ENCODE data around the gene MROH8. TPM values are rescaled to one million over a fixed set of nuclear protein-coding genes. Genes with fewer than 3 reads are reported as not detected.
A peak's percentile ranks its signal among the peaks of the same experiment; 100 is the strongest.

The MROH8 gene
- total and polyA plus RNA-seq, 3 experiments from 2014 or later: 1.6 to 3.0 (median 2.6) TPM

- H3K36me3 ChIP-seq (ENCODE audit: insufficient read depth, low read length): peaks cover 16% of the 10 kb centered on the region
- peak overlapping the region; percentile 95 to 100 (median 98) for H3K27ac Mint-ChIP-seq
- peaks cover 34% of the 10 kb centered on the region for H3K4me1 ChIP-seq (ENCODE audit: insufficient read depth, low read length)
- H3K27ac ChIP-seq (ENCODE audit: low read depth, low read length): peak overlapping the region; percentile 90
- DNase-seq: peak in 1 of 5 donors; percentile 9
- H3K4me1 Mint-ChIP-seq: peaks cover 45 to 57% (median 55%) of the 10 kb centered on the region in 3 donors
- peaks cover 0 to 40% (median 3%) of the 10 kb centered on the region in 3 donors for H3K36me3 Mint-ChIP-seq
- H3K4me3 ChIP-seq (ENCODE audit: low read length): peak overlapping the region; percentile 83
- no peaks in the 10 kb centered on the region for H3K27me3 Mint-ChIP-seq
- H3K9me3 ChIP-seq (ENCODE audit: low read length): no peaks in the 10 kb centered on the region
- POLR2A ChIA-PET: interaction anchor here (1.1 to 1.6 kb wide), 4 partner anchors 10 to 348 kb away, joined by 6 to 9 read pairs (median 8); partner anchors contain the start of genes BLCAP and RBL1
- CTCF ChIA-PET: interaction anchor here (1.0 to 3.8 kb wide), 6 partner anchors 11 to 172 kb away, joined by 4 to 51 read pairs (median 7); partner anchors contain the start of gene RBL1
- H3K27me3 ChIP-seq (ENCODE audit: insufficient read depth, low read length, poor library complexity, severe bottlenecking): no peaks in the 10 kb centered on the region
- H3K4me3 Mint-ChIP-seq: peak overlapping the region; percentile 95 to 99 (median 99)
- H3K9me3 Mint-ChIP-seq: no peaks in the 10 kb centered on the region
Measured at GRCh38 chr20:37179683-37180524, 556 bp upstream of the MROH8 start.

DNA sequence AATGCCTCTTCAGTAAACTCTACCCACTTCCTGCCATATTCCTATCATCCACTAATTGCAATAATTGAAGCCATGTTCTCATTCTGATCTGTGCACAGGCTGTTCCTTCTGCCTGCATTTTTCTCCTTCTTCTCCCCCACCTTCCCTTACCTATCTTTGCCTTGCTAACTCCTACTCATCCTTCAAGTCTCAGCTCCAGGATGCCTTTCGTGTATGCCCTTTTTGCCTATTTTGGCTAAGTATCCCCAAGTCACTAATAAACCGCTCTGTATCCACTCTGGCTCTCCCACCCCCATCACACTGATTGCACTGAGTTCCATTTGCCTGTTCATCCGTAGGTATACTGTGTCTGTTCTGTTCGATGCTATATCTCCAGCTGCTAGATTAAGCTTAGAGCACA is 6.5 kb downstream of the MROH8 start:
- H3K36me3 Mint-ChIP-seq: peaks cover 2 to 9% (median 7%) of the 10 kb centered on the region in 3 donors
- H3K27ac Mint-ChIP-seq: no peak overlapping the region
- POLR2A ChIA-PET: no interaction called here
- DNase-seq: no peak
- H3K27ac ChIP-seq (ENCODE audit: low read depth, low read length): no peak overlapping the region
- no peak overlapping the region for H3K4me3 ChIP-seq (ENCODE audit: low read length)
- H3K36me3 ChIP-seq (ENCODE audit: insufficient read depth, low read length): no peaks in the 10 kb centered on the region
- peaks cover 0 to under 1% (median 0%) of the 10 kb centered on the region in 5 donors for H3K9me3 Mint-ChIP-seq
- CTCF ChIA-PET: interaction anchor here (1.2 kb wide), 1 partner anchor 19 kb away, joined by 3 read pairs; no protein-coding TSS in a partner anchor
- no peaks in the 10 kb centered on the region for H3K27me3 ChIP-seq (ENCODE audit: insufficient read depth, low read length, poor library complexity, severe bottlenecking)
- peaks cover 0 to 1% (median under 1%) of the 10 kb centered on the region in 3 donors for H3K4me1 Mint-ChIP-seq
- no peaks in the 10 kb centered on the region for H3K27me3 Mint-ChIP-seq
- H3K9me3 ChIP-seq (ENCODE audit: low read length): no peaks in the 10 kb centered on the region
- peaks cover 2% of the 10 kb centered on the region for H3K4me1 ChIP-seq (ENCODE audit: insufficient read depth, low read length)
- H3K4me3 Mint-ChIP-seq: no peak overlapping the region

DNA sequence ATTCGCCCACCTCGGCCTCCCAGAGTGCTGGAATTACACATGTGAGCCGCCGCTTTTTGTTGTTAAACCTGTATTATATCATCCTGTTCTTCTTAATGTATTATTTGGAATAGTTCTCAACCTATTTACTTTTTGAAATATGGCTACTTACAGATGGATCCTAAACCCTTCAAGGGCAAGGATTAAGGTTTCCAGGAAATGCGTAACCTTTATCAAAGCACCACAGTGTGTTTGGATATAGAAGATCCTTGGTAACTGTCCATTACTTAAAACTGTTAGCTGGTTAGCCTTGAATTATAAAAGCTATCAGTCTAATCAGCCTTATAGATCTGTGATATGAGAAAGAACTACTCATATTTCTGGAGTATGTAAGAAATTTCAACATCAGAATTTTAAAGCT is 12.5 kb downstream of the MROH8 start:
- H3K9me3 Mint-ChIP-seq: peaks cover 0 to 1% (median 0%) of the 10 kb centered on the region in 5 donors
- Histone ChIP-seq H3K4me3 (ENCODE audit: low read length) (no peak overlapping the region), H3K27ac (ENCODE audit: low read depth, low read length) (no peak overlapping the region), H3K9me3 (ENCODE audit: low read length) (no peaks in the 10 kb centered on the region), H3K27me3 (ENCODE audit: insufficient read depth, low read length, poor library complexity, severe bottlenecking) (no peaks in the 10 kb centered on the region), H3K4me1 (ENCODE audit: insufficient read depth, low read length) (no peaks in the 10 kb centered on the region), H3K36me3 (ENCODE audit: insufficient read depth, low read length) (no peaks in the 10 kb centered on the region)
- POLR2A ChIA-PET: no interaction called here
- H3K4me1 Mint-ChIP-seq: no peaks in the 10 kb centered on the region
- H3K36me3 Mint-ChIP-seq: peaks cover 5 to 6% (median 5%) of the 10 kb centered on the region in 3 donors
- peaks cover 0 to 1% of the 10 kb centered on the region in 2 donors for H3K27me3 Mint-ChIP-seq
- CTCF ChIA-PET: interaction anchor here (1.2 kb wide), 1 partner anchor 397 kb away, joined by 3 read pairs; no protein-coding TSS in a partner anchor
- H3K27ac Mint-ChIP-seq: no peak overlapping the region
- DNase-seq: no peak
- no peak overlapping the region for H3K4me3 Mint-ChIP-seq

DNA sequence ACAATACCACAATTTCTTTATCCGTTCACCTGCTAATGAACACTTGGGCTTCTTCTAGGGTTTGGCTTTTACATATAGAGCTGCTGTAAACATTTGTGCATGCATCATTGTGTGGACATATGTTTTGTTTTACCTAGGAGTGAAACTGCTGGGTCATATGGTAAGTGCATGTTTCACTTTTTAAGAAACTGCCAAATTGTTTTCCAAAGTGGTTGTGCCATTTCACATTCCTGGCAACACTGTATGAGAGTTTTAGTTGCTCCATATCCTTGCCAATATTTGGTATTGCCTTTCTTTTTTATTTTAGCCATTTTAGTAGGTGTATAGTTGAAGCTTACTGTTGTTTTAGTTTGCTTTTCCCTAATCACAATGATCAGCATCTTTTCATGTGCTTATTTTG is 14.3 kb downstream of the MROH8 start:
- peaks cover 3 to 5% (median 4%) of the 10 kb centered on the region in 3 donors for H3K36me3 Mint-ChIP-seq
- H3K27me3 Mint-ChIP-seq: peaks cover 0 to 1% of the 10 kb centered on the region in 2 donors
- ChIA-PET POLR2A (no interaction called here), CTCF (no interaction called here)
- H3K9me3 Mint-ChIP-seq: peaks cover 0 to 1% (median 0%) of the 10 kb centered on the region in 5 donors
- no peaks in the 10 kb centered on the region for H3K27me3 ChIP-seq (ENCODE audit: insufficient read depth, low read length, poor library complexity, severe bottlenecking)
- DNase-seq: no peak
- H3K27ac Mint-ChIP-seq: no peak overlapping the region
- H3K36me3 ChIP-seq (ENCODE audit: insufficient read depth, low read length): no peaks in the 10 kb centered on the region
- no peak overlapping the region for H3K27ac ChIP-seq (ENCODE audit: low read depth, low read length)
- H3K4me1 ChIP-seq (ENCODE audit: insufficient read depth, low read length): no peaks in the 10 kb centered on the region
- H3K4me3 ChIP-seq (ENCODE audit: low read length): no peak overlapping the region
- no peak overlapping the region for H3K4me3 Mint-ChIP-seq
- H3K9me3 ChIP-seq (ENCODE audit: low read length): no peaks in the 10 kb centered on the region
- H3K4me1 Mint-ChIP-seq: no peaks in the 10 kb centered on the region

DNA sequence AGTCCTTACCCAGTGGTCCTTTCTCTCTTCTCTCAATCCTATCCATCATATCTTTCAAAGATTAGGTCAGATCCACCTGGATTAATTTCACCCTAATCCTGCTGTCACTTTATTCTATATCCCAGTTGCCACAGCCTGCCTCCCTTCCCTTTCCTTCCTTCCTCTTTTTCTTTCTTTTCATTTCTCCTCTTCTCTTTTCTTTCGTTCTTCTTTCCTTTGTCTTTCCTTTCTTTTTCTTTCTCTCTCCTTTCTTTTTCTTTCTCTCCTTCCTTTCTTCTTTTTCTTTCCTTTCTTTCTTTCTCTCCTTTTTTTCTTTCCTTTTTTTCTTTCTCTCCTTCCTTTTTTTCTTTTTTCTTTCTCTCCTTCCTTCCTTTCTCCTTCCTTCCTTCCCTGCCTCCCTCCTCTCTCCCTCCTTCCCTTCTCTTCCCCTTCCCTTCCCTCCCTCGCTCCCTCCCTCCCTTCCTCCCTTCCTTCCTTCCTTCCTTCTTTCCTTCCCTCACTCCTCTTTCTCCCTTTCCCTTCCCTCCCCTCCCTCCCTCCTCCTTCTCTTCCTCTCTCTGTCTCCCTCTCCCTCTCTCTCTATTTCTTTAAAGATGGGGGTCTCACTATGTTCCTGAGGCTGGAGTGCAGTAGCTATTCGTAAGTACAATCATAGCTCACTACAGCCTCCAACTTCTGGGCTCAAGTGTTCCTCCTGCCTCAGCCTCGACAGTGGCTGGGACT is 15.4 kb downstream of the MROH8 start:
- Histone ChIP-seq H3K4me1 (ENCODE audit: insufficient read depth, low read length) (no peaks in the 10 kb centered on the region), H3K9me3 (ENCODE audit: low read length) (no peaks in the 10 kb centered on the region), H3K27ac (ENCODE audit: low read depth, low read length) (no peak overlapping the region), H3K36me3 (ENCODE audit: insufficient read depth, low read length) (no peaks in the 10 kb centered on the region), H3K4me3 (ENCODE audit: low read length) (no peak overlapping the region), H3K27me3 (ENCODE audit: insufficient read depth, low read length, poor library complexity, severe bottlenecking) (no peaks in the 10 kb centered on the region)
- CTCF ChIA-PET: no interaction called here
- H3K4me1 Mint-ChIP-seq: no peaks in the 10 kb centered on the region
- H3K9me3 Mint-ChIP-seq: peaks cover 0 to 1% (median 0%) of the 10 kb centered on the region in 5 donors
- H3K4me3 Mint-ChIP-seq: no peak overlapping the region
- peaks cover 3 to 5% (median 4%) of the 10 kb centered on the region in 3 donors for H3K36me3 Mint-ChIP-seq
- POLR2A ChIA-PET: no interaction called here
- no peak overlapping the region for H3K27ac Mint-ChIP-seq
- H3K27me3 Mint-ChIP-seq: peaks cover 0 to 1% of the 10 kb centered on the region in 2 donors
- DNase-seq: no peak

GRCh38 chr20:37162646-37163045 is 16.7 kb downstream of the MROH8 start:
- no peaks in the 10 kb centered on the region for H3K9me3 Mint-ChIP-seq
- Histone ChIP-seq H3K27ac (ENCODE audit: low read depth, low read length) (no peak overlapping the region), H3K4me3 (ENCODE audit: low read length) (no peak overlapping the region), H3K4me1 (ENCODE audit: insufficient read depth, low read length) (no peaks in the 10 kb centered on the region), H3K27me3 (ENCODE audit: insufficient read depth, low read length, poor library complexity, severe bottlenecking) (no peaks in the 10 kb centered on the region), H3K9me3 (ENCODE audit: low read length) (no peaks in the 10 kb centered on the region), H3K36me3 (ENCODE audit: insufficient read depth, low read length) (no peaks in the 10 kb centered on the region)
- no peak for DNase-seq
- CTCF ChIA-PET: no interaction called here
- POLR2A ChIA-PET: no interaction called here
- peaks cover 0 to 1% of the 10 kb centered on the region in 2 donors for H3K27me3 Mint-ChIP-seq
- no peak overlapping the region for H3K27ac Mint-ChIP-seq
- H3K36me3 Mint-ChIP-seq: peaks cover 0 to 3% (median 2%) of the 10 kb centered on the region in 3 donors
- H3K4me1 Mint-ChIP-seq: no peaks in the 10 kb centered on the region
- no peak overlapping the region for H3K4me3 Mint-ChIP-seq

DNA sequence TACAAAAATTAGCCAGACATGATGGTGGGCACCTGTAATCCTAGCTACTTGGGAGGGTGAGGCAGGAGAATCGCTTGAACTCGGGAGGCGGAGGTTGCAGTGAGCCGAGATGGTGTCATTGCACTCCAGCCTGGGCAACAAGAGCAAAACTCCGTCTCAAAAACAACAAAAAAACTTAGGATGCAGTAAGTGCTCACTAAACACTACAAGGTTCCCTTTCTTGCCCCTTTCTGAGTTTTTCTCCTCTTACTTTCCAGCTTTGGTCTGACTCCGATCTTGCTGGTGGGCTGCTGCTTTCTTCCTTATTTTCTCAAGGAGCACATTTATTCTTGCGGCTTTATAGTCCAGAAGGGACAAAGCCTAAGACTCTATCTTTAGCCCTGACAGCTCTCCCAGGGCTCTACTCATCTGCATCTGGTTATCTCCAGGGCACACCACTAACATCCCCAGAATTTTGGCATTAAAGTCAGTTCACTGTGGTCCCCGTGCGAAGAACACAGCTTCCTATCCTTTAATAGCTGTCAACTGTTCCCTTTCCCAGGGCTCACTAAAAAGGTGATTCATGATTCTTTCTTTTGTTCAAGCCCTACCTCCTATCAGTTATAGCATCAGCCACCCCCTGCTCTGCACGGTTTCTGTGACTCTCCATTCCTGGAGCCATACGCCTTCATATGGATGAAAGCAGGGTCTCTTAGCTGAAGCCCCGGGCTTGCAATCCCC is 17.4 kb downstream of the MROH8 start:
- POLR2A ChIA-PET: no interaction called here

More for the DNA sequence above, 17.4 kb downstream of the MROH8 start:
- H3K4me3 Mint-ChIP-seq: no peak overlapping the region
- H3K27me3 ChIP-seq (ENCODE audit: insufficient read depth, low read length, poor library complexity, severe bottlenecking): no peaks in the 10 kb centered on the region
- H3K36me3 ChIP-seq (ENCODE audit: insufficient read depth, low read length): no peaks in the 10 kb centered on the region
- H3K4me3 ChIP-seq (ENCODE audit: low read length): no peak overlapping the region
- H3K27me3 Mint-ChIP-seq: peaks cover 0 to 1% of the 10 kb centered on the region in 2 donors
- no peak overlapping the region for H3K27ac Mint-ChIP-seq
- H3K9me3 ChIP-seq (ENCODE audit: low read length): no peaks in the 10 kb centered on the region
- DNase-seq: no peak
- H3K27ac ChIP-seq (ENCODE audit: low read depth, low read length): no peak overlapping the region
- H3K4me1 ChIP-seq (ENCODE audit: insufficient read depth, low read length): no peaks in the 10 kb centered on the region
- CTCF ChIA-PET: no interaction called here
- H3K36me3 Mint-ChIP-seq: no peaks in the 10 kb centered on the region
- no peaks in the 10 kb centered on the region for H3K9me3 Mint-ChIP-seq
- no peaks in the 10 kb centered on the region for H3K4me1 Mint-ChIP-seq

All from CD8-positive, alpha-beta memory T cell (primary cell).